GM19240 (cell line): Measurements from ENCODE around the gene CNTN1.

Experiments
- DNase-seq: peaks from one replicate; pipeline ENCODE4 v3.0.0; 2011; ENCODE audit warnings: low spot score; ENCODE audit not compliant: insufficient read length

CNTN1 gene

DNA sequence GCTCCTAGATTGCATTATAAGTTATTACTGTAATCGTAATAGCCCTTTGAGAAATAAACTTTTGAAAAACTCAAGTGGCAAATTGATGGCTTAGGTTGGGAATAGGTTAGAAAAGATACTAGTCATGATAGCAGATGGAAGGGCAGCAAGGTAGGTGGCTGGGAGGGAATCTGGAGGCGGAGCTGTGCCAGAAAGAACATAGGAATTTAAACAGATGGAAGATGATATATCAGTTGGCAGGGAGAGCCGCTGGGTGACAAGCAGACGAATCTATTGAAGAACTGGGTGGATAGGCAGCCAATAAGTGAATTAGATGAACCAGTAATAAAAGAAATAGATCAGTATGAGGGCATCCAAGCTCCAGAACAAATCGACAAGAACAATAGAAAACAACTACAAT lies 142.1 kb downstream of the CNTN1 start:
- no peak for DNase-seq

DNA sequence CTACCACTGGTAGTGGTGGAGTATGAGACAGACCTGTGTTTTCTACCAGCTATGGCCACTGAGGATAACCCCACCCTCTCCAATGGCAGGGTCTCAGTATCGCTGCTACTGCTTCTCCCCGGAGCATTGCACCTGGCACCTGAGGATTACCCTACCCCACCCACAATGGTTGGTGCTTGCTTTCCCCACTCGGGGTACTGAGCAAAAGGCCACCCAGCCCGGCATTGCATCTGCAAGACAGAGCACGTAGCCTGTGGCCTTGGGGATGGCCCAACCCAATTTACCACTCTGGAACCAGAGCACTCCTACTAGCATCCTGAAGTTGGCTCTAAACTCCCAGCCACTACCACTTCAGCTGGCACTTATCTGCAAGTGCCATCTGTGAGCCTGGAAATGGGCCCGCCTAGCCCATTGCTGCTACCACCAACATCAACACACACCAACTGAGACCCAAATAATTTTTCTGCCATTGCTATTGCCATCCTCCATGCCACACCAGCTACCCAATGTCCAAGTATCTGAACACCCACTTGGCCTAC lies 145.7 kb downstream of the CNTN1 start:
- no peak for DNase-seq

DNA sequence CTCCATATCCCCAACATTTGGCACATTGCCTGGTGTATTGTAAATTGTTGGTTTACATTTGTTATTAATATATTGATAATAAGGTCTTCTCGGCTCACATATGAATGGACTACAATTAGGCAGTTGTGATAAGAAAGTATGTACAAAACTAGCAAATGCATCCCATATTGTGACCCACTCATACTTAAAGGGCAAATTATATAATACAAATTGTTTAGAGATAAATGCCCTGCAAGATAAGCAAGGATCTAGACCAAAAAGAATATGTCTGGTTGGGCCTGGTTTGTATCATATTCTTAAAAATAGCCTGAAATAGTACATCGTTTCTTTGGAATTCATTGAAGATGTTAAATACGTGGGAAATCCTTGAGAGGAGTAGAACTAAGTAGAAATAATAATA lies 151.3 kb downstream of the CNTN1 start:
- DNase-seq = no peak

DNA sequence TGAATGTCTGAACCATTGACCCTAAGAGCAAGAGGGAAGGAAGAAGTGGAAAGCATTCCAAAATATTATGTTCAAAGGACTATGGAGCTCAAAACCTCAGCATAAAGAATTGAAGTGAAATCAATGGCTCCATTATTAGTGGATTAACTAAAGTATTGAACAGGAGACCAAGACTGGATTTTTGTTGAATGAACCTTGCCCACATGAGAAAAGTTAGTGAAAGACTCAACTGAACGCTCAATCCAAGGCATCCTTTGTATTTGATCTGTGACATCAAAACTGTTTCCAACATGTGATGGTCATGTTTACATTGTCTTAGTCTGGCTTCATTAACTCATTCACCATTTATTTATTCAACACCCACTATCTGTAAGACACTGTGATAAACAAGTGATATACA lies 161.0 kb downstream of the CNTN1 start:
- no peak for DNase-seq

DNA sequence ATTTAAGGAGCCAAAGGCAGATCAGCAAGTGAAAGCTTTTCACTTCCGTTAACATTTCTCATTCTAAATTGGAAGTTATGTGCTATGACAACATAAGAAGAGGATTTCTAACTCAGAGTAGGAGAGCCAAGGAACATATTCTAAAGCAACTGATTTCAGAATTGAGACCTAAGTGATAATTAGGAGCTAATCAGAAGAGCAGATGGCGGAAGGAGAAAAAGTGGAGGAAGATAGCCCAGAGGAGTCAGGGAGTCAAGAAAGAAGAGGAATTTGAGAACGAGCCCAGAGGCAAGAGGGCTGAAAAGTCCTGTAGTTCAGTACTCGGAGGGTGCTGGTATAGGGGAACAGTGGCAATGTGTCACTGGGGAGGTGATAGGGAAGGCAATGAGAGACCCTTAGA lies 162.4 kb downstream of the CNTN1 start:
- DNase-seq = no peak

DNA sequence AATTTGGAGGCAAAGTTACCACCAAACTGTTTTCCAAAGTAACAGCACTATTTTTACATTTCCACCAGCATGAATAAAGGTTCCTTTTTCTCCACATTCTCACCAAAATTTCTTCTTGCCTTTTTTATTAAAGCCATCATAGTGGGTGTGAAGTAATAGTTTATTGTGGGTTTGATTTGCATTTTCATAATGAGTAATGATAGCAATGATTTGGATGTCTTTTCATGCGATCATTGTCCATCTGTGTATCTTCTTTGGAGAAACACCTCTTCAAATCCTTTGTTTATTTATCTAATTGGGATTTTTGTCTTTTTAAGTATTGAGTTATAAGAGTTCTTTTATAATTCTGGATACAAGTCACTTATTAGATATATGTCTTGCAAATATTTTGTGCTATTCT lies 172.7 kb downstream of the CNTN1 start:
- no peak for DNase-seq

DNA sequence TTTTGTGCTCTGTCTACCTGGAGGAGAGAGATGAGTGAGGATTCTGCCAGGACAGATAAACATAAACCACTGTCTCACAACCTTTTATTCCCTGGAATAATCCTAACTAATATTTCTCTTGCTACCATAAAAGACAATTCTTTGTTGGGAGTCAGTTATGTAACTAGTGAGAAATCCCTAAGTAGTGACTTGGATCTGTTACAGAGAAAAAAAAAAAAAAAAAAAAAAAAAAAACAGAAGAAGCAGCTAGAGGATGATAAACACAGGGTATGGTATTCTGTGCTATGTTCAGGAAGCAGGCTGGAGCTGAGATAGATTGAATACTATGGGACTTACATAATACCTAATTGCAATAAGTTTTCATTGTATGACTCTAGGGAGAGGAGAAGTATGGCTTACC lies 178.7 kb downstream of the CNTN1 start:
- no peak for DNase-seq

DNA sequence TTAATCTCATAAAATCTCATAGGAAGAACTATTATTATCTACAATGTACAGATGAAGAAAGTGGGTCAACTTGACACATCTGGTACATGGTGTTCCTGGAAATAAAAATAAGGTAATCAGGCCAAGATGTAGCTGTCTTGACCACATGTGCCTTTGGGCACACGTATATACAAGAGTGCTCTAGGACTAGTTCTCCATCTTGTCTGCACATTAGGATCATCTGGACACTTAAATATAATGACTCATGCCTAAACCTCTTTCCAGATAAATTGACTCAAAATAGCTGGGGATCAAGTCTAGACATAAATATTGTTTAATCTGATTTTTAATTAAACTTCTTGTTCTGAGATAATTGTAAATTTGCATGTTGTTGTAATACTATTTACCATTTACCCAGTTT lies 182.6 kb downstream of the CNTN1 start:
- no peak for DNase-seq

DNA sequence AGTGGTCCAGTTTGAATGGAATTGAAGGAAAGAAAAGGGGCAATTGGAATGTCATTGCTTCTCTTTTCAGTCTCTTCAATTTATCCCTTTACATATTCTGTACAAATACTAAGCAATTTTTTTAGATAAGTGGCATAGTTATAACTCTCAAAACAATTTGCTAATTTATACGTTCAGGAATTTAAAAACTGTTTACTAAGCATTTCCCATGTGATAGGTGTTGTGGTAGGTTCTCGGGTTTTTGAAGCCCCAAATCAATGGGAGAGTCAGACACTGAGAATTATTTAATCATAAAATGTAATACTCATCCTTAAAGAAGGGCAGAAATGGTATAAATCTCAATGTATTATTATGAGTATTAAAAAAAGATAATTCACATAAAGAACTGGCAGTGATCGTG lies 197.1 kb downstream of the CNTN1 start:
- DNase-seq = no peak

DNA sequence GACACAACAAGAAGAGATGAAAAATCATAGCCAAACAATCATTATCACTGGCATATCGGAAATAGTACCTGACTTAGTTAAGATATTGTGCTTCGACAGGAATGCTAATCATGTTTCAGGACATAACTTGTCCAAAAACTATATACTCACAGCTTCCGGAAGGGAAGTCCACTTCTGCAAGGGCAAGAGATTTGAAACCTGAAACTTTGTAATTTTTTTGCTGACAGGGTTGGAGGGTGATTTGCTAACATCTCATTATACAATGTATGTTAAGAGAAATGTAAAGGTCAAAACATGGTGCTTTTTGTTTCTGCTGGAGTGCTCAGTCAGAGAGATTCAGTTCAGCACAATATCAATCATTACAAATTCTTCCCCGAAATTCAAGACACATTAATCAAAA lies 200.3 kb downstream of the CNTN1 start:
- no peak for DNase-seq

DNA sequence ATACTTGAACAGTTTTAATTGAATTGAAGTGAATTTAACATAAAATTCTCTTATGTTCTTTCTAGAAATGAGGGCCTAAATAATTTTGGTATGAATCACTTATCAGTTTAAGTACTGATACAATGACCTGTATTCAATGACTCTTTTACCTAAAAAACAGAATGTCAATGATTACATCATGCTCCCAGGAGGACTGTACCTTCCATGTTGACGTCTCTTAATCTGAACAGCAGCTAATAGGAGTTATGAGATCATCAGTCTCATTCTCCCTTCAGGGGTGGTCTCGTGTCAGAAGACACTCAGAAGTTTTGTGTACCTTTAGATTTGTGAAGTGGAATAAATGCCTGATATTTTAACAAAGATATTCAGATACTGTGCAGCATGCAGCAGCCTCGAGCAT lies 206.3 kb downstream of the CNTN1 start:
- DNase-seq = no peak

DNA sequence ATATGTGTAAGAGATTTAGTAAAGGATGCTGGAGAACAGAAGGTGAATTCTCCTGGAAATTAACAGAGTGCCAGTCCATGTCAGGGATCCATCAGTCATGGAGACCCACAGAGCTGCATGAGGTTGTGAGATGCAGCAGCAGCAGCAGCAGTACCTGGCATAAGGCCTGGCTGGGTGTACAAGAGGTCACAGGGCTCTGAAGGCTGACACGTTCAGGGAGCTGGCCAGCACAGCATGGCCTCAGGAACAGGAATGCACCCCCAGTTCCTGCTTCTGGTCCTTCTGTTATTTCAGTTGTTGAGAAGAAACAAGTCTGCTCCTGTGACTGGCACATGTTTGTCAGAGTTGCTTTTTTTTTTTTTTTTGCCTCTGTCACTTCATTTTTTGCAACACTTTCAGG lies 210.8 kb downstream of the CNTN1 start:
- DNase-seq = no peak

DNA sequence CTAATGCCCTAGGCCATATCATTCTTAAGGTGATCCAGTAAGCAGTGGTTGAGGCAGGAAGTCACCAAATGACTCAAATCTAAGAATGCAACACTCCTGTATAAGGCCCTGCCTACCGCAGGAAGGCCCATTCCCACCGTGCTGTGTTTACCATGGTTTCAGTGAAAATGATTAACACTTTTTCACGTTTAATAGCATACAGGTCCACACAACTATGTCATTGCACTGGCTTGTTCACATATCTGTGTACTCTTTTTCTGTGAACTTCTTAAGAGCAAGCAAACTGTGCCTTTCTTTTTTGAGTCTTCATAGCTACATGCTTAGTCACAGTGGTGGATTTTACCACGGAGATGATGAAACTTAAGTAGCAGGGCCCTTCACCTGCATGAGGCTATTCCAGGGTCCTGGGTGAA lies 214.9 kb downstream of the CNTN1 start:
- DNase-seq = peak; percentile 2

DNA sequence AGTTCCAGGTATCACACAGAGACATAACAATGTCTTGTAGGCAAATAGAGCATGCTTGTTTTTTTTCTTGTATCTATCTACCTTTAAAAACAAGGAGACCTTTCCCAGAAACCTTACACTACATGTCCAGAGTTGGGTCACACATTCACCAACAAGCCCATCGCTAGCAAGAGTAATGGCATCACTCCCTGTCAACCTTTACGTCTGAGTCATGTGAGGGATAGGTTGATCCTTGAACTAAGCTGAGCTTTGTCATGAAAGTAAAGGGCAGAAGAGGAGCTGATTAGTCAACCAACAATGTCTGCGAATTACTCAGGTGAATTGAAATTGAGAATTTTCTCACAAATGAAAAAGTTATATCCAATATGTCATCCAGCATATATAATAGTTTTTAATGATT lies 219.4 kb downstream of the CNTN1 start:
- no peak for DNase-seq

DNA sequence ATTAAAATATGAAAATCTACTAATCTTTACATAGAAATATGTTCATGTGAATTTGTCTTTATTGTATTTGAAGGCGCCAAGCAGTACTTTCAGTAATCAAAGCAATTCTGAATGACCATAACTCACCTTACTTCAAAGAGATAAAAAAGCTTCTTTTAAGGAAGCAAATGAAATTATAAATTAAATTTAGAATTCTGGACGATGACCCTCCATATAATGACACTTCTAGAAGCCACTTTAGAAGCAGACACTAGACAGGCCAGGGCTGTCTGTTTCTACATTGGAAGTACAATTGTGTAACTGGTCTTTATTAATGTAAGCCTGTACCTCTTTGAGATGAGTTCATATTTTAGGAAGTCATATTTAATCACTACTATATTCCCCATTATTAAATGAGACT lies 222.9 kb downstream of the CNTN1 start:
- DNase-seq = no peak

DNA sequence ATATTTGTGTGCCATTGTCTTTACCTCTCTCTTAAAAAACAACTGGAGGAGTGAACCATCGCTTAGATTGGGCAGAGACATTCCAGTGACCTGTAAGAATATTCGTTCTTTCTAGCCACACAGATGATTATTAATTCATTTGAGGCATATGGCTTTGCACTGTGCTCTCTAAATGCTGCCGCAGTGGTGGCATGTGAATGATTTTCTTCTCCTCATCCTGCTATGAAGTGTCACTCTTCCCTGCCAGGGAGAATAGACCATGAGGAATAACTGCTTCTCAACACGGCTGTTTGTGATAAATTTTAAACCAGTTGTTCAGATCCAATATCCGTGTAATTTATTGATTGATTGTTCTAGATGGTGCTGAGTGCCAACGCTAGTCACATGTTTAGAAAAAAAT lies 225.3 kb downstream of the CNTN1 start:
- DNase-seq = no peak

DNA sequence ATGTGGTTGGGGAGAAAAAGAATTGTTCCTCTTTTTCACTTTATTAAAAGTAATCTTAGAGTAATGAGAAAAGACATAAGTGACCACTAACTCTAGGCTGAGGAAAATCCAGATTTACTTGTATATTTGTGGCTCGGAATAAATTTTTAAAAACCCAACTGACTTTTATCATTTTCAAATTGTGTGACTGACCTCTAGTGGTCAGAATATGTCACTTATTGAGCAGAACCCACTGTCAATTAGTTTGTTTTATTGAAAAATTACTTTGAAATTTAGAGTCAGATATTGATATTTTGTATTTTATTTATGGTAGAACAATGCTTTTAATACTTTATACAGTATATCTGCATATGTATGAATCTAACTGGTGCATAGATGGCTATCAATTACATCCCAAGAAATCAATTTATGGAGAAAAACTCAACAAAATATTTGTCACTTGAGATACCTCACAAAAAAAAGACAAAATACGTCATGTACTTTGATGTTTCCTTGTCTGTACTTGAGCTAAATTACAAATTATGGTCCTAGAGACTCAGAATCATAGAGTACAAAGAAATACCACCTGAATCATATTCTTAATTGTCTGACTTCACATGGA lies 229.4 kb downstream of the CNTN1 start:
- no peak for DNase-seq

DNA sequence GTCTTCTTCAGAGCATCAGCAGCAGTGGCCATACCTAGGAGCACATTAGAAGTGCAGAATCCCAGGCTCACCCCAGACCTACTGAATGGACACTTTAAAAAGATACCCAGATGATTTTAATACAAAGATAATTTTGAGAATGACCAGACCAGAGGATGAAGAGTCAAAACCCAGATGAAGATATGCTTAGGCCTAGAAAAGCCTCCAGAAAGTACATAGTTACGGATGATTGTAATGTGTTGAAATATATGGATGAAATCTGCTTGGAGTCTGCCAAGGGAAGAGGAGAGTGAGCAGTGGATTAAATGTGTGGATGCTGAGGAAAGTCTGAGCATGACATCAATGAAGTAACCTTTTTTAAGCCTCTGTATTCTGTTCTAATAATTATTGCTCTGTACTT lies 245.7 kb downstream of the CNTN1 start:
- no peak for DNase-seq

DNA sequence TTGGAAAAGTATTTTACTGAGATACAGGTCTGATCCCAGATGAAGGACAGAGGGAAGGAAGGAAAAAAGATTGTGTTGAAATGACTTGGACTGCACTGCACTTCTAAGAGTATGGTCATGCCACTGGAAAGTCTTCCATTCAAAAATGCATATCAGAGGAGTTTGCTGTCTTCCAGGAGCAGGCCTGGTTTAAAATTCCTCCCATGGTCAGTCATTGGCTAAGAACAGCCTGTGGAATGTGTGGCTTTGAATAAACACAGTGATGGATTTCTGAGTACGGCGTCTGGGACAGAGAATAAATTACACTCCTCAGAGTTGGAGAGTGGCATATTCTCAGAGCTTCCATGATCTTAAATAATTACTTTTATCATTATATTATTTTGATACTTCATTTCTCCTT lies 250.1 kb downstream of the CNTN1 start:
- no peak for DNase-seq

DNA sequence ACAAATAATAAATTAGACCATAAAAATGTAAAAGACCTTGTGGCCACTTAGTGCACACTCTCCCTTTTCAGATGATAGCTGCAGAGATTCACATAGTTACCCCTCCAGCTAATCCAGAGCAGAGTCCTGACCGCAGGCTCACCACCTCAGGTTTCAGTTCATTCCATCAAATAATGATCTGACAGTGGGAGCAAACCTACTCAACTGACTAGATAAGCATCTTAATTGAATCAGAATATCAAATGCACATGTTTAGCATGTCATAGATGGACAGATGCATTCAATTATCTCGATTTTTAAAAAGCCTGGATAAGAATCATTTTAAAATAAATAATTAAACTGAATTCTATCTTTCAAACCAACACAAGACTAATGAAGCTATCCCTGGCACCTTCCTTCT lies 253.5 kb downstream of the CNTN1 start:
- DNase-seq = no peak

DNA sequence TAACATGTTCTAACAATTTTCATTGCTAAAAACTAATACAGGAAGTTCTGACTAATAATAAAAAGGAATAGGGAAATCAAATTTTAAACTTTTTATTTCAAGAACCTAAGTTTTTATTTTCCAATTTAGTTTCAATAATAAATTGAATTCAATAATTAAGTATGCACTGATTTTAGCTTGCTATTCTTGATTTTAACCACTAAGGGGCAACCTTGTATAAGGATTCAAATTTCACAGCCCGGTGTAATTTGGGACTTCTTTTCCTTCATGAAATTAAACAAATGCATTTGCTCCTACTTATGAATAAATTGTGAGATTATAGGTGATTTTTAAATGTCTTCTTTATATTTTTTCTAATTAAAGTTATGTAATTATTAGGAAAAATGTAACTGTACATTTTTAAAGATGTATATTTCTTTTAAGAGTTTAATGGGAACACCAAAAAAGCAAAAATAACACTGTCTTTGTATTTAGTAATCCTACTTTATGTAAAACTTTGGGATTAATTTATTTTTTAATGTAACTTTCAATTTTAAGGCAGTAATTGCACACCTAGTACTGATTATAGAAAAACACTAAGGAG lies 254.5 kb downstream of the CNTN1 start:
- no peak for DNase-seq

DNA sequence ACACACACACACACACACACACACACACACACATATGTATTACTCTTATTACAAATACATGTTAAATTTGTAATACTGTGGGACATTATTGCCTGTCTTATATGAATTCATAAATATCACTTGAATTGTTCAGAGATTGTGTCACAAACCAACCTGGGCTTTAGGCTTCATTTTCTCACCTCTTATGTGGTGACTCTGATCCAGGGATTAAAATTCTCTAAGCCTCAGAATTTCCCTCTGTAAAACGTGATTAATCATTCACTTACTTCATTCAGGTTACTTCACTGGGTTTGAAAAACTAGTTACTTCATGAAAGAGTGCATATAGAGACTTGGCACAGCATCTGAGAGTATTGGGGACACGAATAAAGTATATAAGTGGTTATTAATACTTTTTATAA lies 255.6 kb downstream of the CNTN1 start:
- no peak for DNase-seq

DNA sequence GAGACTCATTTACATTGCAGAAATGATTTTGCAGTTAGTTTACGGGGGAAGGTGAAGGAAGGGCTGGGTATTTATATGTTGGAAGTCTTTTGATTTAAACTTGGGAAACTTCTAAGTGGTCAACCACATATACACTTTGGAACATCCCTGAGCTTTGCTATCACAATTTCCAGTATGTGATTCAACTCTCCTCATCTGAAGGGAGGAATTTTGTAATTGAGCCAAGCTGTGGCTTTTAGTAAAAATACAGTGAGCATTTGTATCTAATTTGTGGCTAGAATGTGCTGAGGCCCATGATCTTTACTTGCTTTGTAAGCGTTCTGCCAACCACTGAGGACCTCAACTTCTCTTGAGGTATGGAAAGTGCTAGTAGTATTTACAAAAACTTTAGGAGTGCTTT lies 260.8 kb downstream of the CNTN1 start:
- no peak for DNase-seq

DNA sequence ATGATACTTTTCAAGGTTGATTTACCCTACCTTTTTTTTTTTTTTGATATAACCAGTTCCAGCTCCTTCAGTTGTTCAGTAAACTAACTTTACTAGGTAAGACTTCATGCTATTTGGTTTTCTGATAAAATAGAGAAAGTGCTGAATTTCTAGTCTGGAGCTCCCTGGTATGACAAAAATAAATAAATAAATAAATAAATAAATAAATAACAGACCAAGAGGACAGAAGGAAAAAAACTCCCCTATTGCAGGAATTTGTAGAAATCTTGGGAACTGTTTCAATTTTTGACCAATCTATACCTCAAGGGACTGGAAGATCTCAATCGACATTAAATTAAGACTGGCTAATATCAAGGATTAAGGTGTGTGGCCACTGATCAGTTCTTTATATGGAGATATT lies 265.2 kb downstream of the CNTN1 start:
- no peak for DNase-seq
